GM19035 (cell line): ENCODE results near the gene ACSF2.

Experiments used
- ATAC-seq: cut with Tn5 transposase; IDR thresholded peaks from one replicate; pipeline ENCODE4 v1.9.1; 2021; ENCODE audit not compliant: unreplicated experiment

The ACSF2 gene

GRCh38 chr17:50498021-50498874 lies 72.2 kb downstream of the ACSF2 start:
- no peak for ATAC-seq

- ATAC-seq: no peak
Measured at GRCh38 chr17:50499270-50499669, 73.3 kb downstream of the ACSF2 start.

GRCh38 chr17:50499721-50500120 lies 73.7 kb downstream of the ACSF2 start:
- no peak for ATAC-seq

- no peak for ATAC-seq
Measured at GRCh38 chr17:50501054-50501453, 75.0 kb downstream of the ACSF2 start.

- no peak for ATAC-seq
Measured at GRCh38 chr17:50502301-50502990, 76.4 kb downstream of the ACSF2 start.

- no peak for ATAC-seq
Measured at GRCh38 chr17:50505591-50506130, 79.6 kb downstream of the ACSF2 start.

- ATAC-seq: no peak
Measured at GRCh38 chr17:50506298-50506697, 80.3 kb downstream of the ACSF2 start.

- ATAC-seq: no peak
Measured at GRCh38 chr17:50507871-50508572, 82.0 kb downstream of the ACSF2 start, which contains the start of gene MYCBPAP. Gene MYCBPAP, plus strand, starts transcription at chr17:50508439. Its CDS starts 236 bp downstream, at chr17:50508675.

GRCh38 chr17:50508573-50509460 lies 82.8 kb downstream of the ACSF2 start:
- no peak for ATAC-seq

GRCh38 chr17:50511058-50511457 lies 85.0 kb downstream of the ACSF2 start:
- ATAC-seq: peak; percentile 72

- ATAC-seq: no peak
Measured at GRCh38 chr17:50513495-50513894, 87.5 kb downstream of the ACSF2 start.

- ATAC-seq: no peak
Measured at GRCh38 chr17:50514388-50514787, 88.4 kb downstream of the ACSF2 start.

GRCh38 chr17:50514936-50515702 lies 89.1 kb downstream of the ACSF2 start:
- no peak for ATAC-seq

GRCh38 chr17:50517011-50517410 lies 91.0 kb downstream of the ACSF2 start:
- no peak for ATAC-seq

GRCh38 chr17:50517504-50518383 lies 91.7 kb downstream of the ACSF2 start:
- ATAC-seq: no peak

GRCh38 chr17:50518384-50519023 lies 92.5 kb downstream of the ACSF2 start:
- no peak for ATAC-seq

- ATAC-seq: no peak
Measured at GRCh38 chr17:50519141-50519834, 93.3 kb downstream of the ACSF2 start.
